ENCODE results near the gene TGFB1. TPM values are rescaled to one million over a fixed set of nuclear protein-coding genes. Genes with fewer than 3 reads are reported as not detected.
A peak's percentile ranks its signal among the peaks of the same experiment; 100 is the strongest.

Gene TGFB1
- total RNA-seq, 1 experiment from 2014 or later, result 30.1 TPM

GRCh38 chr19:41334793-41335192, 18.9 kb downstream of the TGFB1 start:
- Mint-ChIP-seq H3K27ac (peak overlapping the region in 1 of 3 experiments; percentile 83; a peak in 1 of 7 replicates), H3K9me3 (no peaks in the 10 kb centered on the region), H3K4me3 (no peak overlapping the region), H3K27me3 (ENCODE audit: low read depth) (no peaks in the 10 kb centered on the region), H3K4me1 (peaks cover 0 to 18% of the 10 kb centered on the region in 2 experiments; a peak in 2 of 4 replicates), H3K36me3 (ENCODE audit: insufficient read depth in 1 of 3, low read depth in 3 of 3) (peaks cover 0 to 23% (median 0%) of the 10 kb centered on the region in 3 experiments; a peak in 2 of 7 replicates)
- H3K23me2 ChIP-seq (ENCODE audit: insufficient read length, low read depth, low read length, poor library complexity, severe bottlenecking), result no peaks in the 10 kb centered on the region
- H3K27ac ChIP-seq (ENCODE audit: insufficient read length, low read depth, low read length), result no peak overlapping the region
- TF ChIP-seq CTCF (conservative IDR thresholded peaks at IDR 0.05), result no peak
- no peak overlapping the region for H3K4me2 ChIP-seq (ENCODE audit: insufficient read depth, insufficient read length, low read length)
- no peak overlapping the region for H2BK12ac ChIP-seq (ENCODE audit: insufficient read length, low read depth, low read length)
- H2AK5ac ChIP-seq (ENCODE audit: insufficient read length, low read length), result no peak overlapping the region
- H3K56ac ChIP-seq (ENCODE audit: insufficient read length, low read depth, low read length), result no peak overlapping the region
- no peak overlapping the region for H2BK20ac ChIP-seq (ENCODE audit: low read depth, low read length, poor library complexity, severe bottlenecking)
- no peaks in the 10 kb centered on the region for H3K79me2 ChIP-seq (ENCODE audit: insufficient read depth, low read length)
- H3K9ac ChIP-seq (ENCODE audit: extremely low read depth, insufficient read length, low read length), result no peak overlapping the region
- H3K79me1 ChIP-seq (ENCODE audit: insufficient read depth, low read depth, low read length, poor library complexity, severe bottlenecking), result no peaks in the 10 kb centered on the region
- H3K18ac ChIP-seq (ENCODE audit: insufficient read length, low read depth, low read length), result no peak overlapping the region
- no peaks in the 10 kb centered on the region for H3K9me3 ChIP-seq (ENCODE audit: control insufficient read depth, low read depth, low read length)
- H2BK120ac ChIP-seq (ENCODE audit: low read depth, low read length, poor library complexity, severe bottlenecking), result no peak overlapping the region
- H3K23ac ChIP-seq (ENCODE audit: insufficient read length, low read depth, low read length), result no peak overlapping the region
- no peaks in the 10 kb centered on the region; the same call in 1 of the 2 replicates for H3K4me1 ChIP-seq (ENCODE audit: insufficient read depth, low read length)
- H2BK15ac ChIP-seq (ENCODE audit: low read depth, low read length), result no peak overlapping the region
- H4K91ac ChIP-seq (ENCODE audit: insufficient read length, low read depth, low read length), result no peak overlapping the region
- no peak overlapping the region for H3T11ph ChIP-seq (ENCODE audit: low read length)
- no peak overlapping the region for H2AFZ ChIP-seq (ENCODE audit: low read length)
- no peak overlapping the region for H2BK5ac ChIP-seq (ENCODE audit: insufficient read length, low read length)
- no peak overlapping the region for H3K4ac ChIP-seq (ENCODE audit: low read depth, low read length)
- no peak overlapping the region for H4K8ac ChIP-seq (replicated peaks; ENCODE audit: insufficient read length, low read depth, low read length)
- WGBS (ENCODE audit: extremely low coverage, insufficient read length, low lambda C conversion rate), result no CpG with 5 or more reads among the region's 5 CpGs
- no peaks in the 10 kb centered on the region for H4K20me1 ChIP-seq (ENCODE audit: control insufficient read depth, insufficient read depth, insufficient read length)
- no peaks in the 10 kb centered on the region for H3K27me3 ChIP-seq (ENCODE audit: insufficient read depth, low read length)
- H3K14ac ChIP-seq (ENCODE audit: insufficient read depth, low read length), result no peak overlapping the region
- H4K5ac ChIP-seq (ENCODE audit: insufficient read length, low read depth, low read length), result no peak overlapping the region
- no peak for DNase-seq

Data from H9 (cell line).